GM23338 (cell line): ENCODE results near the gene MPDU1.

ENCODE experiments used
- EZH2phosphoT487 ChIP-seq: fragments of 200-600 bp; sonication (generic); IDR thresholded peaks from one replicate; pipeline ENCODE4 v1.8.1; 2018; ENCODE audit warnings: antibody characterized with exemption; ENCODE audit not compliant: unreplicated experiment
- TF ChIP-seq, protein P1 (sequence below), 2 experiments: fragments of 200-600 bp in 1 of 2; sonication (generic) in 1 of 2; conservative IDR thresholded peaks; 2 replicates each; pipeline versions ENCODE4 v1.5.1 to v1.6.1; 2016 to 2017; ENCODE audit warnings: antibody characterized with exemption in 2 of 2, low read depth in 2 of 2, mild to moderate bottlenecking in 2 of 2, moderate library complexity in 1 of 2

GRCh38 chr17:7627250-7628121 is 43.8 kb downstream of the MPDU1 start, which contains the start of gene SAT2:
- TF ChIP-seq, protein P1, sequence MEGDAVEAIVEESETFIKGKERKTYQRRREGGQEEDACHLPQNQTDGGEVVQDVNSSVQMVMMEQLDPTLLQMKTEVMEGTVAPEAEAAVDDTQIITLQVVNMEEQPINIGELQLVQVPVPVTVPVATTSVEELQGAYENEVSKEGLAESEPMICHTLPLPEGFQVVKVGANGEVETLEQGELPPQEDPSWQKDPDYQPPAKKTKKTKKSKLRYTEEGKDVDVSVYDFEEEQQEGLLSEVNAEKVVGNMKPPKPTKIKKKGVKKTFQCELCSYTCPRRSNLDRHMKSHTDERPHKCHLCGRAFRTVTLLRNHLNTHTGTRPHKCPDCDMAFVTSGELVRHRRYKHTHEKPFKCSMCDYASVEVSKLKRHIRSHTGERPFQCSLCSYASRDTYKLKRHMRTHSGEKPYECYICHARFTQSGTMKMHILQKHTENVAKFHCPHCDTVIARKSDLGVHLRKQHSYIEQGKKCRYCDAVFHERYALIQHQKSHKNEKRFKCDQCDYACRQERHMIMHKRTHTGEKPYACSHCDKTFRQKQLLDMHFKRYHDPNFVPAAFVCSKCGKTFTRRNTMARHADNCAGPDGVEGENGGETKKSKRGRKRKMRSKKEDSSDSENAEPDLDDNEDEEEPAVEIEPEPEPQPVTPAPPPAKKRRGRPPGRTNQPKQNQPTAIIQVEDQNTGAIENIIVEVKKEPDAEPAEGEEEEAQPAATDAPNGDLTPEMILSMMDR (conservative IDR thresholded peaks at IDR 0.05; ENCODE audit: low read depth in 2 of 2): no peak
- TF ChIP-seq EZH2phosphoT487: no peak
